ENCODE results near the gene NREP. TPM values are rescaled to one million over a fixed set of nuclear protein-coding genes. Genes with fewer than 3 reads are reported as not detected.

Gene NREP
- total and polyA plus RNA-seq, 2 donors (not counting 3 experiments of a cell fraction or from before 2014, with no cell fraction given), result 96.7 to 112 TPM

- Histone ChIP-seq H3K9me1 (replicated peaks; ENCODE audit: control insufficient read depth, extremely low read depth, insufficient read depth, low read length) (no peaks in the 10 kb centered on the region), H3K36me3 (ENCODE audit: control insufficient read depth in 2 of 2, extremely low read depth in 1 of 2, insufficient read depth in 2 of 2, low read length in 2 of 2) (no peaks in the 10 kb centered on the region), H3K4me2 (ENCODE audit: insufficient read depth, low read length) (no peak overlapping the region), H3K4me3 (replicated peaks in 1 of 3; ENCODE audit: insufficient read depth in 1 of 3, low read depth in 1 of 3, low read length in 3 of 3) (no peak overlapping the region), H3K9me3 (replicated peaks; ENCODE audit: control insufficient read depth, insufficient read depth, low read length) (no peaks in the 10 kb centered on the region), H3K79me2 (ENCODE audit: control insufficient read depth, insufficient read depth, low read length) (no peaks in the 10 kb centered on the region), H3K27ac (ENCODE audit: insufficient read depth, low read depth, low read length) (no peak overlapping the region), H2AFZ (ENCODE audit: low read depth, low read length) (no peak overlapping the region), H3K9ac (replicated peaks; ENCODE audit: extremely low read depth, insufficient read depth, low read length) (no peak overlapping the region), H3K27me3 (ENCODE audit: control insufficient read depth in 2 of 2, insufficient read depth in 2 of 2, low read length in 2 of 2) (no peaks in the 10 kb centered on the region), H4K20me1 (replicated peaks; ENCODE audit: control insufficient read depth, extremely low read depth, insufficient read depth, low read length) (no peaks in the 10 kb centered on the region), H3K4me1 (ENCODE audit: control insufficient read depth, extremely low read depth, insufficient read depth, low read length) (no peaks in the 10 kb centered on the region)
- dilution Hi-C loops (cut with MboI; ENCODE audit: extremely low pct_ligation_motif_present, low sequenced_read_pairs), result no loop called here
- intact Hi-C loops (cut with micrococcal nuclease), result no loop called here
- no peak for TF ChIP-seq MYC (IDR thresholded peaks at IDR 0.05; ENCODE audit: low read depth, low read length)
- TF ChIP-seq EZH2 (IDR thresholded peaks at IDR 0.05; ENCODE audit: borderline replicate concordance, low read depth, low read length, severe bottlenecking), result no peak
- no peak for TF ChIP-seq POLR2A (IDR thresholded peaks at IDR 0.05; ENCODE audit: low read depth, low read length)
- TF ChIP-seq POLR2AphosphoS5 (IDR thresholded peaks at IDR 0.05; ENCODE audit: insufficient read depth, low read depth, low read length), result no peak
- TF ChIP-seq, protein P1, sequence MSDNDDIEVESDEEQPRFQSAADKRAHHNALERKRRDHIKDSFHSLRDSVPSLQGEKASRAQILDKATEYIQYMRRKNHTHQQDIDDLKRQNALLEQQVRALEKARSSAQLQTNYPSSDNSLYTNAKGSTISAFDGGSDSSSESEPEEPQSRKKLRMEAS (IDR thresholded peaks at IDR 0.05; ENCODE audit: insufficient read depth, insufficient read length), result no peak
- TF ChIP-seq, protein P2, sequence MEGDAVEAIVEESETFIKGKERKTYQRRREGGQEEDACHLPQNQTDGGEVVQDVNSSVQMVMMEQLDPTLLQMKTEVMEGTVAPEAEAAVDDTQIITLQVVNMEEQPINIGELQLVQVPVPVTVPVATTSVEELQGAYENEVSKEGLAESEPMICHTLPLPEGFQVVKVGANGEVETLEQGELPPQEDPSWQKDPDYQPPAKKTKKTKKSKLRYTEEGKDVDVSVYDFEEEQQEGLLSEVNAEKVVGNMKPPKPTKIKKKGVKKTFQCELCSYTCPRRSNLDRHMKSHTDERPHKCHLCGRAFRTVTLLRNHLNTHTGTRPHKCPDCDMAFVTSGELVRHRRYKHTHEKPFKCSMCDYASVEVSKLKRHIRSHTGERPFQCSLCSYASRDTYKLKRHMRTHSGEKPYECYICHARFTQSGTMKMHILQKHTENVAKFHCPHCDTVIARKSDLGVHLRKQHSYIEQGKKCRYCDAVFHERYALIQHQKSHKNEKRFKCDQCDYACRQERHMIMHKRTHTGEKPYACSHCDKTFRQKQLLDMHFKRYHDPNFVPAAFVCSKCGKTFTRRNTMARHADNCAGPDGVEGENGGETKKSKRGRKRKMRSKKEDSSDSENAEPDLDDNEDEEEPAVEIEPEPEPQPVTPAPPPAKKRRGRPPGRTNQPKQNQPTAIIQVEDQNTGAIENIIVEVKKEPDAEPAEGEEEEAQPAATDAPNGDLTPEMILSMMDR (IDR thresholded peaks at IDR 0.05; ENCODE audit: extremely low read depth in 1 of 2, insufficient read depth in 1 of 2, low read depth in 1 of 2, low read length in 2 of 2), result no peak
- no peak for TF ChIP-seq FOS (IDR thresholded peaks at IDR 0.05; ENCODE audit: borderline replicate concordance, insufficient read depth, low read length)
- no peak for TF ChIP-seq JUN (IDR thresholded peaks at IDR 0.05; ENCODE audit: borderline replicate concordance, insufficient read depth, insufficient read length, low read depth)
- TF ChIP-seq GATA2 (IDR thresholded peaks at IDR 0.05; ENCODE audit: insufficient read depth, insufficient read length, low read depth, low read length), result no peak
- no peak for FAIRE-seq
- DNase-seq (ENCODE audit: low read depth, low spot score), result no peak
- ChIA-PET POLR2A (no interaction called here), CTCF (no interaction called here)
- BruUV-seq (replicated peaks), result no TSS peak
Observed at GRCh38 chr5:111783537-111783936, 26.5 kb upstream of the NREP start.

Measured in endothelial cell of umbilical vein (primary cell).